K562 (cell line): ENCODE data around the gene ABCA13.

Source experiments
- CTCF ChIP-seq, 3 experiments: IDR thresholded peaks in 2 of 3; conservative IDR thresholded peaks in 1 of 3; 2 replicates each; pipeline ENCODE4 v1.5.1; 2011 to 2012; ENCODE audit warnings: low read length in 3 of 3, mild to moderate bottlenecking in 3 of 3, control low read depth in 2 of 3, improper control_type of control experiment in 1 of 3, inconsistent platforms in 1 of 3, low read depth in 1 of 3, mixed read lengths in 1 of 3, moderate library complexity in 1 of 3; ENCODE audit not compliant: insufficient read depth in 2 of 3
- CUX1 ChIP-seq: fragments of 200-800 bp; sonication (Bioruptor generic); IDR thresholded peaks from 2 replicates; pipeline ENCODE4 v1.6.1; 2016; ENCODE audit warnings: missing genetic modification characterization, missing compliant biosample characterization
- FOXK2 ChIP-seq, 2 experiments: fragments of 450-650 bp; IDR thresholded peaks in 1 of 2; conservative IDR thresholded peaks in 1 of 2; 2 replicates each; pipeline ENCODE4 v1.6.1; 2016; ENCODE audit warnings: low read depth in 2 of 2, mild to moderate bottlenecking in 1 of 2
- MAZ ChIP-seq, 2 experiments: fragments of 450-650 bp in 1 of 2; sonication (generic) in 1 of 2; formaldehyde crosslinking; IDR thresholded peaks in 1 of 2; conservative IDR thresholded peaks in 1 of 2; 2 replicates each; pipeline versions ENCODE4 v1.4.0 to v1.5.0; 2020; ENCODE audit warnings: mild to moderate bottlenecking in 1 of 2, missing genetic modification reagents in 1 of 2
- MCM7 ChIP-seq, 2 experiments: fragments of 450-650 bp; IDR thresholded peaks; 2 replicates each; pipeline ENCODE4 v1.6.1; 2016 to 2018
- MYC ChIP-seq, 2 experiments: fragments of 250-450 bp in 1 of 2; sonication (Bioruptor Pico) in 1 of 2; IDR thresholded peaks; 2 replicates each; pipeline versions ENCODE4 v1.5.1 to v1.6.1; 2012 to 2021; ENCODE audit warnings: low read depth in 2 of 2, borderline replicate concordance in 1 of 2, improper control_type of control experiment in 1 of 2, low read length in 1 of 2, mild to moderate bottlenecking in 1 of 2, moderate library complexity in 1 of 2
- POLR2A ChIP-seq: fragments of 450-650 bp; conservative IDR thresholded peaks from 2 replicates; pipeline ENCODE4 v1.6.1; 2016
- POLR2AphosphoS5 ChIP-seq: IDR thresholded peaks from 2 replicates; pipeline ENCODE4 v1.6.1; 2011; ENCODE audit warnings: mild to moderate bottlenecking, low read depth, low read length, moderate library complexity; ENCODE audit not compliant: control insufficient read depth, insufficient read depth
- ZBTB9 ChIP-seq: fragments of 450-650 bp; formaldehyde crosslinking; IDR thresholded peaks from 2 replicates; pipeline ENCODE4 v1.4.0; 2020; ENCODE audit warnings: mild to moderate bottlenecking, moderate library complexity
- ZFP36 ChIP-seq: fragments of 150-350 bp; IDR thresholded peaks from 2 replicates; pipeline ENCODE4 v1.6.1; 2018; ENCODE audit warnings: low read length, low read depth; ENCODE audit not compliant: partially characterized antibody
- ZNF274 ChIP-seq: IDR thresholded peaks from 2 replicates; pipeline ENCODE4 v1.6.1; 2011; ENCODE audit warnings: low read depth, mild to moderate bottlenecking, low read length, moderate library complexity, borderline replicate concordance

- no peak for TF ChIP-seq MCM7 (IDR thresholded peaks at IDR 0.05)
- no peak for TF ChIP-seq POLR2A
- TF ChIP-seq CTCF (IDR thresholded peaks at IDR 0.05 in 2 of 3, conservative IDR thresholded peaks at IDR 0.05 in 1 of 3; ENCODE audit: insufficient read depth in 2 of 3, low read depth in 1 of 3, low read length in 3 of 3): no peak
- TF ChIP-seq POLR2AphosphoS5: no peak
- no peak for TF ChIP-seq CUX1 (CRISPR knock-in tag)
- TF ChIP-seq MYC (IDR thresholded peaks at IDR 0.05; ENCODE audit: low read depth, low read length): no peak
- TF ChIP-seq MYC (CRISPR knock-in tag; IDR thresholded peaks at IDR 0.05; ENCODE audit: borderline replicate concordance, low read depth): no peak
- TF ChIP-seq ZBTB9 (CRISPR knock-in tag): no peak
- TF ChIP-seq FOXK2 (conservative IDR thresholded peaks at IDR 0.05 in 1 of 2, IDR thresholded peaks at IDR 0.05 in 1 of 2; ENCODE audit: low read depth in 2 of 2): no peak
- TF ChIP-seq ZFP36: no peak
- TF ChIP-seq ZNF274: no peak
- TF ChIP-seq MAZ (CRISPR knock-in tag; conservative IDR thresholded peaks at IDR 0.05 in 1 of 2, IDR thresholded peaks at IDR 0.05 in 1 of 2): no peak
These were observed 509.7 kb downstream of the ABCA13 start for GRCh38 chr7:48681006-48681405.
